IMR-90 (cell line): ENCODE data around the gene KLHL33. TPM values are rescaled to one million over a fixed set of nuclear protein-coding genes. Genes with fewer than 3 reads are reported as not detected.

Experiments
- ATAC-seq: fragments of 200-7000 bp; cut with Tn5 transposase; 2 replicates; pipeline ENCODE4 v1.9.1; 2020; ENCODE audit warnings: low read depth, mild to moderate bottlenecking, moderate library complexity
- BruUV-seq: library from RNA; stranded (reverse); fragments of 400-500 nt; replicated peaks from 2 replicates; lab custom pipeline; 2021; lab: Mats Ljungman, UMichigan
- CTCF ChIA-PET: fragments of 300-600 bp; formaldehyde crosslinking; extraction: SDS; loops from one replicate; lab custom pipeline; 2021; ENCODE audit warnings: antibody characterized with exemption; lab: Yijun Ruan, JAX
- POLR2A ChIA-PET: fragments of 300-600 bp; sonication (Branson Sonifier 250); formaldehyde crosslinking; loops from one replicate; lab custom pipeline; 2022; ENCODE audit warnings: antibody characterized with exemption; ENCODE audit not compliant: unreplicated experiment; lab: Charles Lee
- DNase-seq: peaks from one replicate; pipeline ENCODE4 v3.0.0; 2013
- H2AFZ ChIP-seq: replicated peaks from 2 replicates; pipeline ENCODE3; 2013; ENCODE audit warnings: low read length, mild to moderate bottlenecking; ENCODE audit not compliant: poor library complexity
- H2AK5ac ChIP-seq: 2 replicates; pipeline ENCODE4 v1.6.1; 2013; ENCODE audit warnings: low read depth, low read length, inconsistent platforms
- H2AK9ac ChIP-seq: replicated peaks from 2 replicates; pipeline ENCODE3; 2013; ENCODE audit warnings: mild to moderate bottlenecking, low read depth, low read length, moderate library complexity; ENCODE audit not compliant: poor library complexity
- H2BK120ac ChIP-seq: 2 replicates; pipeline ENCODE4 v1.6.1; 2013; ENCODE audit warnings: low read depth, low read length, inconsistent platforms
- H2BK15ac ChIP-seq: 3 replicates; pipeline ENCODE4 v1.6.1; 2013; ENCODE audit warnings: low read depth, low read length, inconsistent platforms
- H2BK20ac ChIP-seq: 2 replicates; pipeline ENCODE4 v1.6.1; 2013; ENCODE audit warnings: low read depth, mild to moderate bottlenecking, inconsistent platforms, low read length, moderate library complexity
- H2BK5ac ChIP-seq: 2 replicates; pipeline ENCODE4 v1.6.1; 2013; ENCODE audit warnings: mild to moderate bottlenecking, low read depth, low read length, inconsistent platforms; ENCODE audit not compliant: poor library complexity, severe bottlenecking
- H3K14ac ChIP-seq: replicated peaks from 2 replicates; pipeline ENCODE4 v1.6.1; 2013; ENCODE audit warnings: low read depth, low read length, inconsistent platforms
- H3K18ac ChIP-seq: 2 replicates; pipeline ENCODE4 v1.6.1; 2013; ENCODE audit warnings: low read depth, low read length, control low read depth
- H3K23ac ChIP-seq: 2 replicates; pipeline ENCODE4 v1.6.1; 2013; ENCODE audit warnings: low read depth, low read length, inconsistent platforms
- H3K27ac ChIP-seq: 2 replicates; pipeline ENCODE4 v1.5.1; 2013; ENCODE audit warnings: mild to moderate bottlenecking, control low read depth, low read length; ENCODE audit not compliant: insufficient read depth
- H3K27me3 ChIP-seq: 2 replicates; pipeline ENCODE4 v1.6.1; 2013; ENCODE audit warnings: low read length; ENCODE audit not compliant: control insufficient read depth, insufficient read depth
- H3K36me3 ChIP-seq: 2 replicates; pipeline ENCODE4 v1.6.1; 2013; ENCODE audit warnings: low read length, mixed read lengths; ENCODE audit not compliant: control insufficient read depth, insufficient read depth
- H3K4ac ChIP-seq: 2 replicates; pipeline ENCODE4 v1.6.1; 2013; ENCODE audit warnings: low read depth, low read length, inconsistent platforms
- H3K4me1 ChIP-seq: 2 replicates; pipeline ENCODE4 v1.6.1; 2013; ENCODE audit warnings: low read length, mixed read lengths; ENCODE audit not compliant: control insufficient read depth, insufficient read depth
- H3K4me2 ChIP-seq: 2 replicates; pipeline ENCODE4 v1.6.1; 2013; ENCODE audit warnings: low read depth, mild to moderate bottlenecking, control low read depth, low read length, moderate library complexity
- H3K4me3 ChIP-seq: 2 replicates; pipeline ENCODE4 v1.5.1; 2013; ENCODE audit warnings: low read depth, mild to moderate bottlenecking, control low read depth, low read length, moderate library complexity; ENCODE audit not compliant: insufficient read depth
- H3K56ac ChIP-seq: 2 replicates; pipeline ENCODE4 v1.6.1; 2013; ENCODE audit warnings: low read length, inconsistent platforms; ENCODE audit not compliant: insufficient read depth; ENCODE audit errors: extremely low read depth
- H3K79me1 ChIP-seq, 2 experiments: 2 replicates each; pipeline ENCODE4 v1.6.1; 2013; ENCODE audit warnings: low read length in 2 of 2, inconsistent platforms in 1 of 2, low read depth in 1 of 2
- H3K9ac ChIP-seq: 2 replicates; pipeline ENCODE4 v1.6.1; 2013; ENCODE audit warnings: low read depth, low read length, control low read depth
- H3K9me1 ChIP-seq: 2 replicates; pipeline ENCODE4 v1.6.1; 2013; ENCODE audit warnings: low read length, inconsistent platforms; ENCODE audit not compliant: insufficient read depth
- H3K9me3 ChIP-seq: 2 replicates; pipeline ENCODE4 v1.6.1; 2013; ENCODE audit warnings: low read length; ENCODE audit not compliant: control insufficient read depth, insufficient read depth
- H4K20me1 ChIP-seq: 2 replicates; pipeline ENCODE4 v1.6.1; 2013; ENCODE audit warnings: low read length, inconsistent platforms; ENCODE audit not compliant: insufficient read depth
- H4K5ac ChIP-seq: 2 replicates; pipeline ENCODE4 v1.6.1; 2013; ENCODE audit warnings: mild to moderate bottlenecking, low read depth, low read length, control low read depth
- H4K8ac ChIP-seq, 2 experiments: 2 replicates each; pipeline ENCODE4 v1.6.1; 2013; ENCODE audit warnings: low read depth in 2 of 2, low read length in 2 of 2, control low read depth in 1 of 2, inconsistent platforms in 1 of 2
- H4K91ac ChIP-seq: 2 replicates; pipeline ENCODE4 v1.6.1; 2013; ENCODE audit warnings: low read depth, low read length, inconsistent platforms; ENCODE audit not compliant: insufficient read depth
- BHLHE40 ChIP-seq: fragments of 150-350 bp; IDR thresholded peaks from 2 replicates; pipeline ENCODE4 v1.6.1; 2016; ENCODE audit warnings: mild to moderate bottlenecking, low read depth, low read length
- CEBPB ChIP-seq: IDR thresholded peaks from 2 replicates; pipeline ENCODE4 v1.6.1; 2012; ENCODE audit warnings: low read depth, low read length, improper control_type of control experiment
- CHD1 ChIP-seq: IDR thresholded peaks from 2 replicates; pipeline ENCODE4 v1.6.1; 2012; ENCODE audit warnings: low read depth, low read length, improper control_type of control experiment
- CTCF ChIP-seq: conservative IDR thresholded peaks from 2 replicates; pipeline ENCODE4 v1.5.1; 2012; ENCODE audit warnings: mild to moderate bottlenecking, low read depth, low read length, improper control_type of control experiment
- ELK1 ChIP-seq: fragments of 150-350 bp; IDR thresholded peaks from 2 replicates; pipeline ENCODE4 v1.6.1; 2016; ENCODE audit warnings: low read depth, mild to moderate bottlenecking, low read length, moderate library complexity, borderline replicate concordance
- FOS ChIP-seq: fragments of 150-350 bp; IDR thresholded peaks from 2 replicates; pipeline ENCODE4 v1.6.1; 2016; ENCODE audit warnings: low read depth, low read length
- MAFK ChIP-seq: IDR thresholded peaks from 2 replicates; pipeline ENCODE4 v1.6.1; 2012; ENCODE audit warnings: low read depth, low read length, improper control_type of control experiment
- MAZ ChIP-seq: IDR thresholded peaks from 2 replicates; pipeline ENCODE4 v1.6.1; 2012; ENCODE audit warnings: low read depth, mild to moderate bottlenecking, low read length, improper control_type of control experiment, moderate library complexity, borderline replicate concordance
- MXI1 ChIP-seq: IDR thresholded peaks from 2 replicates; pipeline ENCODE4 v1.6.1; 2012; ENCODE audit warnings: low read depth, mild to moderate bottlenecking, low read length, moderate library complexity, borderline replicate concordance
- NFE2L2 ChIP-seq: fragments of 150-350 bp; IDR thresholded peaks from 2 replicates; pipeline ENCODE4 v1.6.1; 2016; ENCODE audit warnings: low read depth, mild to moderate bottlenecking, low read length
- POLR2A ChIP-seq: IDR thresholded peaks from 2 replicates; pipeline ENCODE4 v1.6.1; 2012; ENCODE audit warnings: mild to moderate bottlenecking, low read depth, low read length
- RAD21 ChIP-seq: IDR thresholded peaks from 2 replicates; pipeline ENCODE4 v1.6.1; 2012; ENCODE audit warnings: low read length, improper control_type of control experiment
- RCOR1 ChIP-seq: IDR thresholded peaks from 2 replicates; pipeline ENCODE4 v1.6.1; 2012; ENCODE audit warnings: mild to moderate bottlenecking, low read length, improper control_type of control experiment; ENCODE audit not compliant: insufficient replicate concordance
- RFX5 ChIP-seq: IDR thresholded peaks from 2 replicates; pipeline ENCODE4 v1.8.0; 2012; ENCODE audit warnings: low read depth, mild to moderate bottlenecking, low read length, moderate library complexity
- SMC3 ChIP-seq: fragments of 150-350 bp; IDR thresholded peaks from 2 replicates; pipeline ENCODE4 v1.6.1; 2016; ENCODE audit warnings: low read depth, mild to moderate bottlenecking, antibody characterized with exemption, low read length, moderate library complexity
- USF2 ChIP-seq: fragments of 150-350 bp; IDR thresholded peaks from 2 replicates; pipeline ENCODE4 v1.6.1; 2017; ENCODE audit warnings: mild to moderate bottlenecking, antibody characterized with exemption, low read length, low read depth
- WGBS, 2 experiments: methylation state at CpG; one replicate each; pipeline versions ENCODE4 v1.1.5 to v1.1.7; 2013; ENCODE audit warnings: missing lambda C conversion rate in 2 of 2; ENCODE audit not compliant: insufficient read length in 1 of 2; ENCODE audit errors: extremely low coverage in 2 of 2; 5-methylcytosine and 5-hydroxymethylcytosine counted together
- dilution Hi-C: fragments of 300-500 bp; cut with HindIII; formaldehyde crosslinking; loops from one replicate; pipeline ENCODE4 v1.14.3; 2018; ENCODE audit warnings: low sequenced_read_pairs; ENCODE audit not compliant: unreplicated experiment
- in situ Hi-C: fragments of 300-500 bp; cut with MboI; formaldehyde crosslinking; loops from 3 replicates; pipeline ENCODE4 v1.14.3; 2019; ENCODE audit warnings: low sequenced_read_pairs, inconsistent platforms, mixed read lengths
- intact Hi-C: fragments of 100-400 bp; cut with micrococcal nuclease; formaldehyde crosslinking; loops from 2 replicates; pipeline ENCODE4 v1.10.0; 2022
- polyA plus RNA-seq, 3 experiments: library from polyadenylated mRNA; depleted of rRNA; stranded (reverse); fragments of >200 nt; gene quantifications; 2 replicates each; pipeline ENCODE4 v1.2.3, GENCODE V29; 2012; ENCODE audit warnings: low replicate concordance in 1 of 3
- total RNA-seq: library from RNA; depleted of rRNA; stranded (reverse); fragments of >200 nt; gene quantifications from 2 replicates; pipeline ENCODE4 v1.2.3, GENCODE V29; 2012

KLHL33 gene
- total and polyA plus RNA-seq, 2 of the 4 experiments (the other 2 are of a cell fraction): under 0.01 to 0.03 TPM

- no CpG with 5 or more reads among the region's 1 CpG for WGBS, 2 experiments
- no peak overlapping the region for H2AK5ac ChIP-seq
- no peak overlapping the region for H4K8ac ChIP-seq
- no peak for DNase-seq
- H4K91ac ChIP-seq: no peak overlapping the region
- no peak overlapping the region for H3K23ac ChIP-seq
- peaks cover 2% of the 10 kb centered on the region for H3K27me3 ChIP-seq
- no peak overlapping the region for H3K56ac ChIP-seq
- H3K79me1 ChIP-seq: no peaks in the 10 kb centered on the region
- TF ChIP-seq BHLHE40: no peak
- no peak for TF ChIP-seq ELK1
- TF ChIP-seq USF2: no peak
- TF ChIP-seq CHD1: no peak
- TF ChIP-seq RCOR1: no peak
- TF ChIP-seq MAFK: no peak
- TF ChIP-seq CTCF: no peak
- no peak for TF ChIP-seq POLR2A
- no peak for TF ChIP-seq RAD21
- TF ChIP-seq MXI1: no peak
- TF ChIP-seq FOS: no peak
- no peak for TF ChIP-seq NFE2L2
- no peak for TF ChIP-seq SMC3
- no peak for TF ChIP-seq MAZ
- TF ChIP-seq CEBPB: no peak
- TF ChIP-seq RFX5: no peak
- peaks cover 3% of the 10 kb centered on the region; the same call in 1 of the 2 replicates for H3K4me1 ChIP-seq
- in situ Hi-C loops: loop anchor here (10.0 kb wide), 1 partner anchor 265 kb away; the partner anchor contains the start of genes ANG and RNASE4
- ChIA-PET POLR2A (no interaction called here), CTCF (no interaction called here)
- H3K18ac ChIP-seq: no peak overlapping the region
- H2BK15ac ChIP-seq: no peak overlapping the region
- H3K4ac ChIP-seq: no peak overlapping the region
- no peak for ATAC-seq
- dilution Hi-C loops: no loop called here
- no peak overlapping the region for H2BK20ac ChIP-seq
- no peak overlapping the region for H2BK5ac ChIP-seq
- BruUV-seq: no TSS peak
- H3K4me3 ChIP-seq: no peak overlapping the region
- H4K20me1 ChIP-seq: no peaks in the 10 kb centered on the region
- H3K14ac ChIP-seq: no peak overlapping the region
- no peak overlapping the region for H2BK120ac ChIP-seq
- H3K4me2 ChIP-seq: no peak overlapping the region
- H4K5ac ChIP-seq: no peak overlapping the region
- intact Hi-C loops: no loop called here
- no peaks in the 10 kb centered on the region for H3K9me3 ChIP-seq
- no peak overlapping the region for H3K9ac ChIP-seq
- H3K27ac ChIP-seq: no peak overlapping the region
- no peaks in the 10 kb centered on the region for H3K9me1 ChIP-seq
- H3K36me3 ChIP-seq: no peaks in the 10 kb centered on the region
- H2AK9ac ChIP-seq: no peak overlapping the region
- H2AFZ ChIP-seq: no peak overlapping the region
Observed at GRCh38 chr14:20419419-20419818, 16.5 kb downstream of the KLHL33 start.
